ENCODE measurements around the gene NETO1. TPM values are rescaled to one million over a fixed set of nuclear protein-coding genes. Genes with fewer than 3 reads are reported as not detected.

Gene NETO1
- total and polyA plus RNA-seq, 10 of the 15 experiments (the other 5 are each of a cell fraction or from before 2014, with no cell fraction given): 0.52 TPM; not detected in 9

GRCh38 chr18:72828601-72829000 lies 39.2 kb downstream of the NETO1 start (continued):
- TF ChIP-seq BACH1 (IDR thresholded peaks at IDR 0.05; ENCODE audit: borderline replicate concordance): no peak
- TF ChIP-seq MTA2 (IDR thresholded peaks at IDR 0.05; ENCODE audit: low read depth): no peak
- no peak for TF ChIP-seq BRCA1 (IDR thresholded peaks at IDR 0.05; ENCODE audit: low read depth, low read length)
- no peak for TF ChIP-seq CREB1 (IDR thresholded peaks at IDR 0.05; ENCODE audit: low read depth)
- no peak for TF ChIP-seq NFYA (IDR thresholded peaks at IDR 0.05; ENCODE audit: borderline replicate concordance, low read depth, low read length)
- no peak for TF ChIP-seq RELA (IDR thresholded peaks at IDR 0.05; ENCODE audit: borderline replicate concordance, partially characterized antibody)
- TF ChIP-seq HDAC2 (IDR thresholded peaks at IDR 0.05): no peak
- TF ChIP-seq ELK1 (IDR thresholded peaks at IDR 0.05; ENCODE audit: low read depth, low read length): no peak

GRCh38 chr18:72826736-72827135 lies 41.1 kb downstream of the NETO1 start:
- ChIA-PET CTCF (interaction anchor here (0.5 kb wide), 1 partner anchor 64 kb away, joined by 3 read pairs; no protein-coding TSS in a partner anchor), SMC1A (ENCODE audit: uncharacterized antibody, unreplicated experiment) (no interaction called here), RAD21 (ENCODE audit: unreplicated experiment) (no interaction called here), POLR2A (no interaction called here)
- in situ Hi-C loops (cut with MboI): no loop called here
- DNase-seq (ENCODE audit: low read depth, low spot score): no peak
- no peak overlapping the region for H3K9ac ChIP-seq (ENCODE audit: control insufficient read depth, insufficient read depth, low read length)
- H3K4me1 ChIP-seq (ENCODE audit: control insufficient read depth, insufficient read depth, low read length): no peaks in the 10 kb centered on the region
- no peaks in the 10 kb centered on the region for H3K79me2 ChIP-seq (ENCODE audit: control insufficient read depth, insufficient read depth, low read length)
- no TSS peak for BruUV-seq (replicated peaks)
- H3K4me2 ChIP-seq (ENCODE audit: control insufficient read depth, insufficient read depth): no peak overlapping the region
- H3K36me3 ChIP-seq (ENCODE audit: control insufficient read depth in 2 of 2, insufficient read depth in 2 of 2, low read length in 1 of 2): no peaks in the 10 kb centered on the region
- no peak for FAIRE-seq
- no peak overlapping the region for H2AFZ ChIP-seq (ENCODE audit: control insufficient read depth, low read depth, low read length)
- no peaks in the 10 kb centered on the region for H3K9me3 ChIP-seq (replicated peaks; ENCODE audit: control insufficient read depth, insufficient read depth, low read length)
- no peaks in the 10 kb centered on the region for H4K20me1 ChIP-seq (ENCODE audit: control insufficient read depth, insufficient read depth)
- H3K27me3 ChIP-seq (replicated peaks in 1 of 2; ENCODE audit: control insufficient read depth in 2 of 2, insufficient read depth in 2 of 2, low read length in 1 of 2): no peaks in the 10 kb centered on the region
- WGBS (ENCODE audit: insufficient coverage, insufficient replicate concordance, low lambda C conversion rate, missing lambda C conversion rate): 53% methylated on average over 8 of the region's 9 CpGs
- H3K4me3 ChIP-seq: no peak overlapping the region
- intact Hi-C loops (cut with micrococcal nuclease; ENCODE audit: unreplicated experiment): no loop called here
- ATAC-seq: no peak
- no peak overlapping the region for H3K27ac ChIP-seq (ENCODE audit: control insufficient read depth, insufficient read depth)
- no peak for TF ChIP-seq ZNF384 (IDR thresholded peaks at IDR 0.05; ENCODE audit: borderline replicate concordance, low read depth, low read length)
- TF ChIP-seq NFYB (IDR thresholded peaks at IDR 0.05; ENCODE audit: insufficient read depth, low read depth, low read length): no peak
- no peak for TF ChIP-seq NKRF (conservative IDR thresholded peaks at IDR 0.05)
- no peak for TF ChIP-seq RAD51 (IDR thresholded peaks at IDR 0.05)
- TF ChIP-seq E4F1 (IDR thresholded peaks at IDR 0.05; ENCODE audit: borderline replicate concordance, partially characterized antibody): no peak
